HepG2 (cell line): ENCODE results near the gene PLIN5. TPM values are rescaled to one million over a fixed set of nuclear protein-coding genes. Genes with fewer than 3 reads are reported as not detected.

Source experiments
- ATAC-seq: fragments of 200-7000 bp; cut with Tn5 transposase; 3 replicates; pipeline ENCODE4 v1.9.1; 2020; ENCODE audit warnings: mild to moderate bottlenecking, moderate library complexity
- BruUV-seq: library from RNA; stranded (reverse); fragments of 400-500 nt; replicated peaks from 2 replicates; lab custom pipeline; 2021; lab: Mats Ljungman, UMichigan
- CTCF ChIA-PET: fragments of 300-600 bp; formaldehyde crosslinking; extraction: SDS; loops from one replicate; lab custom pipeline; 2021; ENCODE audit warnings: low total read pairs, inconsistent platforms, low intra/inter-chr PET ratio; lab: Yijun Ruan, JAX
- POLR2A ChIA-PET: fragments of 350-600 bp; sonication (Branson Sonifier 250); formaldehyde crosslinking; loops from one replicate; lab custom pipeline; 2020; ENCODE audit warnings: antibody characterized with exemption, inconsistent platforms; lab: Yijun Ruan, JAX
- DNase-seq: peaks from one replicate; pipeline ENCODE4 v3.0.0-alpha.2; 2015; ENCODE audit warnings: low spot score
- FAIRE-seq: peaks from 3 replicates; lab custom pipeline; 2011; peaks lifted over from hg19 to GRCh38; lab: Jason Lieb, UNC
- H2AFZ ChIP-seq: one replicate; pipeline ENCODE4 v1.6.1; 2011; ENCODE audit warnings: low read length, inconsistent platforms
- H3K27ac ChIP-seq: fragments of 300-600 bp; 3 replicates; pipeline ENCODE4 v1.8.0; 2011; ENCODE audit warnings: mixed run types, mild to moderate bottlenecking, mixed read lengths, low read length, inconsistent platforms; ENCODE audit not compliant: insufficient read depth; ENCODE audit errors: extremely low read length
- H3K27me3 ChIP-seq, 2 experiments: fragments of 200-600 bp in 1 of 2; 2 replicates in 1 of 2; 3 replicates in 1 of 2; pipeline versions ENCODE4 v1.6.0 to v1.8.0; 2011; ENCODE audit warnings: low read length in 2 of 2, mild to moderate bottlenecking in 2 of 2, moderate library complexity in 2 of 2, inconsistent platforms in 1 of 2; ENCODE audit not compliant: insufficient read depth in 2 of 2, control insufficient read depth in 1 of 2
- H3K36me3 ChIP-seq, 2 experiments: fragments of 200-600 bp in 1 of 2; replicated peaks in 1 of 2; 2 replicates in 1 of 2; 3 replicates in 1 of 2; pipeline versions ENCODE4 v1.5.1 to v1.8.0; 2011; ENCODE audit warnings: low read length in 2 of 2, inconsistent platforms in 1 of 2; ENCODE audit not compliant: insufficient read depth in 2 of 2, control insufficient read depth in 1 of 2
- H3K4me1 ChIP-seq: 2 replicates; pipeline ENCODE4 v1.5.1; 2012; ENCODE audit warnings: low read length, inconsistent platforms; ENCODE audit not compliant: insufficient read depth
- H3K4me2 ChIP-seq: 2 replicates; pipeline ENCODE4 v1.6.0; 2011; ENCODE audit warnings: low read depth, low read length, inconsistent platforms
- H3K4me3 ChIP-seq, 3 experiments: fragments of 200-600 bp in 1 of 3; sonication (generic), shearing (Covaris generic) in 1 of 3; replicated peaks in 1 of 3; 2 replicates each; pipeline ENCODE4 v1.5.1; 2011 to 2016; ENCODE audit warnings: low read length in 3 of 3, inconsistent platforms in 2 of 3, low read depth in 2 of 3, mild to moderate bottlenecking in 2 of 3, control low read depth in 1 of 3, mixed read lengths in 1 of 3; ENCODE audit not compliant: insufficient read depth in 1 of 3
- H3K79me2 ChIP-seq: one replicate; pipeline ENCODE4 v1.6.1; 2011; ENCODE audit warnings: low read length, inconsistent platforms; ENCODE audit not compliant: insufficient read depth
- H3K9ac ChIP-seq: 2 replicates; pipeline ENCODE4 v1.6.0; 2011; ENCODE audit warnings: mild to moderate bottlenecking, low read depth, low read length, inconsistent platforms; ENCODE audit not compliant: insufficient read depth
- H3K9me3 ChIP-seq: 2 replicates; pipeline ENCODE4 v1.5.1; 2012; ENCODE audit warnings: mild to moderate bottlenecking, low read length
- H4K20me1 ChIP-seq: 2 replicates; pipeline ENCODE4 v1.6.0; 2011; ENCODE audit warnings: inconsistent platforms, mild to moderate bottlenecking, low read length, moderate library complexity; ENCODE audit not compliant: insufficient read depth
- FOXJ3 ChIP-seq: sonication (generic); formaldehyde crosslinking; IDR thresholded peaks from 2 replicates; pipeline ENCODE4 v1.4.0; 2020; ENCODE audit warnings: missing genetic modification reagents, mild to moderate bottlenecking, borderline replicate concordance
- HHEX ChIP-seq: IDR thresholded peaks from 2 replicates; pipeline ENCODE4 v1.6.1; 2016; ENCODE audit warnings: control low read depth
- IRX3 ChIP-seq: sonication (generic); formaldehyde crosslinking; IDR thresholded peaks from 2 replicates; pipeline ENCODE4 v1.8.1; 2023; ENCODE audit warnings: mild to moderate bottlenecking, low read depth, missing genetic modification reagents, borderline replicate concordance
- MIER3 ChIP-seq: IDR thresholded peaks from 2 replicates; pipeline ENCODE4 v1.6.1; 2016; ENCODE audit warnings: missing compliant biosample characterization, borderline replicate concordance
- NFE2L2 ChIP-seq: fragments of 150-350 bp; IDR thresholded peaks from 2 replicates; pipeline ENCODE4 v1.6.1; 2014; ENCODE audit warnings: low read length
- PAX8 ChIP-seq: sonication (generic); formaldehyde crosslinking; IDR thresholded peaks from 2 replicates; pipeline ENCODE4 v1.8.0; 2022; ENCODE audit warnings: mild to moderate bottlenecking, missing genetic modification reagents, borderline replicate concordance
- PBX3 ChIP-seq: sonication (generic); formaldehyde crosslinking; IDR thresholded peaks from 2 replicates; pipeline ENCODE4 v1.8.1; 2023; ENCODE audit warnings: missing genetic modification reagents, inconsistent platforms, borderline replicate concordance
- PHF20 ChIP-seq: sonication (generic); formaldehyde crosslinking; IDR thresholded peaks from 2 replicates; pipeline ENCODE4 v1.5.0; 2020; ENCODE audit warnings: mild to moderate bottlenecking, missing genetic modification reagents
- PRDM4 ChIP-seq: sonication (generic); formaldehyde crosslinking; IDR thresholded peaks from 2 replicates; pipeline ENCODE4 v1.9.0; 2021; ENCODE audit warnings: missing genetic modification reagents, borderline replicate concordance
- TFAP4 ChIP-seq: sonication (generic); IDR thresholded peaks from 2 replicates; pipeline ENCODE4 v1.6.1; 2016; ENCODE audit warnings: low read depth, borderline replicate concordance
- WGBS: methylation state at CpG from one replicate; pipeline ENCODE4 v1.1.6; 2017; ENCODE audit warnings: low lambda C conversion rate; 5-methylcytosine and 5-hydroxymethylcytosine counted together
- in situ Hi-C: cut with HindIII; loops from 2 replicates; pipeline ENCODE4 v1.10.0; 2017; ENCODE audit warnings: low pct_unique_long_range_greater_than_20kb; ENCODE audit not compliant: extremely low pct_ligation_motif_present
- intact Hi-C: fragments of 100-400 bp; cut with micrococcal nuclease; formaldehyde crosslinking; loops from one replicate; pipeline ENCODE4 v1.10.0; 2022; ENCODE audit not compliant: unreplicated experiment
- polyA plus RNA-seq, 8 experiments: library from polyadenylated mRNA; depleted of rRNA in 3 of 8; stranded (reverse) in 7 of 8; unstranded in 1 of 8; fragments of >200 nt; fragmentation: Illumina TruSeq in 4 of 8; extraction: Trizol in 4 of 8; gene quantifications; 2 replicates each; pipeline versions ENCODE4 v1.2.1 to v1.2.3, GENCODE V29; 2011 to 2016; ENCODE audit warnings: low read depth in 4 of 8, missing spikeins in 1 of 8, mixed read lengths in 1 of 8; ENCODE audit not compliant: insufficient read depth in 1 of 8
- total RNA-seq, 5 experiments: library from RNA; depleted of rRNA; stranded (reverse); fragments of >200 nt; fragmentation: Illumina TruSeq; extraction: Trizol; gene quantifications; 2 replicates each; pipeline ENCODE4 v1.2.3, GENCODE V29; 2016; ENCODE audit warnings: low read depth in 1 of 5

The PLIN5 gene
- total and polyA plus RNA-seq, 2 of the 13 experiments (the other 11 are each of a cell fraction or from before 2014, with no cell fraction given): 1.8 to 4.8 TPM

- no peak overlapping the region for H2AFZ ChIP-seq
- CTCF ChIA-PET: no interaction called here
- in situ Hi-C loops: no loop called here
- no peaks in the 10 kb centered on the region for H3K9me3 ChIP-seq
- H3K4me2 ChIP-seq: no peak overlapping the region
- H3K79me2 ChIP-seq: no peaks in the 10 kb centered on the region
- TF ChIP-seq PAX8 (CRISPR knock-in tag) (no peak), TFAP4 (no peak)
- TF ChIP-seq, all 625 proteins: peak for 0
- H3K27me3 ChIP-seq: no peaks in the 10 kb centered on the region
- H3K9ac ChIP-seq: no peak overlapping the region
- no peaks in the 10 kb centered on the region for H3K4me1 ChIP-seq
- POLR2A ChIA-PET: no interaction called here
- H3K27ac ChIP-seq: no peak overlapping the region
- DNase-seq (no peak), FAIRE-seq (no peak), ATAC-seq (no peak)
- H4K20me1 ChIP-seq: peaks cover 8% of the 10 kb centered on the region; the same call in 1 of the 2 replicates
- 63% methylated on average over 3 of the region's 3 CpGs for WGBS
- no TSS peak for BruUV-seq
- no peak overlapping the region for H3K4me3 ChIP-seq
- intact Hi-C loops: no loop called here
- peaks cover 47 to 76% of the 10 kb centered on the region in 2 experiments for H3K36me3 ChIP-seq
These were observed 18.8 kb upstream of the PLIN5 start for GRCh38 chr19:4553775-4554174.

- H3K27me3 ChIP-seq: no peaks in the 10 kb centered on the region
- no peak overlapping the region for H3K4me2 ChIP-seq
- H3K9me3 ChIP-seq: no peaks in the 10 kb centered on the region
- no peaks in the 10 kb centered on the region for H3K4me1 ChIP-seq
- in situ Hi-C loops (no loop called here), intact Hi-C loops (no loop called here)
- H3K27ac ChIP-seq: no peak overlapping the region
- H3K79me2 ChIP-seq: no peaks in the 10 kb centered on the region
- peaks cover 6% of the 10 kb centered on the region; the same call in 1 of the 2 replicates for H4K20me1 ChIP-seq
- no peak overlapping the region for H3K9ac ChIP-seq
- BruUV-seq: TSS peak; percentile 68
- ChIA-PET CTCF (no interaction called here), POLR2A (no interaction called here)
- ATAC-seq: no peak
- H3K36me3 ChIP-seq: peaks cover 50 to 80% of the 10 kb centered on the region in 2 experiments
- no peak overlapping the region for H2AFZ ChIP-seq
- FAIRE-seq: no peak
- H3K4me3 ChIP-seq: no peak overlapping the region
- no peak for TF ChIP-seq MIER3 (CRISPR knock-in tag)
- no peak for TF ChIP-seq HHEX (CRISPR knock-in tag)
- no peak for TF ChIP-seq IRX3 (CRISPR knock-in tag)
- TF ChIP-seq PHF20 (CRISPR knock-in tag): no peak
- TF ChIP-seq PBX3 (CRISPR knock-in tag): no peak
- TF ChIP-seq PRDM4: no peak
- TF ChIP-seq FOXJ3 (CRISPR knock-in tag): no peak
- no peak for TF ChIP-seq NFE2L2
- no peak for DNase-seq
These were observed 18.2 kb upstream of the PLIN5 start for GRCh38 chr19:4553092-4553695.
